ENCODE results near the gene WASF3.

DNA sequence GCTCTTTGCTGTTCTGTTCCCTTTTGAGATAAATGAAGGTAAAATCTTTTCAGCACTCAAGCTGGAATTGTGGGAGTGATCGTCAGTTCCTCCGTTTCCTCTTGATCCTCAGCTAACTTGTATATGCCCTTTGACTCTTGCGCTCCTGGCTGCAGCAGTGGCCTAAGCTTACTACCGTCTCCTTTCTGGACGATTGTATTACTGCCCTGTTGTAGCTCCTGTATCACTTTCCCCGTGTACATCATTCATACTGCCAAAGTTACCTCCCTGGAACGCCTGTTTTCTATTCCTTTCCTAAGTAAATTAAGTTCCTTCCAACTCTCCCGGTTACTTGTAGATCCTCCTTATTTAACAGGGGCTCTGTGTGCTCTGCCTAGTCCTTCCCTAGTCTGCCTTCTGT is 36.9 kb downstream of the WASF3 start:
- no peak for TF ChIP-seq EZH2phosphoT487 (IDR thresholded peaks at IDR 0.05; ENCODE audit: borderline replicate concordance, low read length)
- TF ChIP-seq, protein P1, sequence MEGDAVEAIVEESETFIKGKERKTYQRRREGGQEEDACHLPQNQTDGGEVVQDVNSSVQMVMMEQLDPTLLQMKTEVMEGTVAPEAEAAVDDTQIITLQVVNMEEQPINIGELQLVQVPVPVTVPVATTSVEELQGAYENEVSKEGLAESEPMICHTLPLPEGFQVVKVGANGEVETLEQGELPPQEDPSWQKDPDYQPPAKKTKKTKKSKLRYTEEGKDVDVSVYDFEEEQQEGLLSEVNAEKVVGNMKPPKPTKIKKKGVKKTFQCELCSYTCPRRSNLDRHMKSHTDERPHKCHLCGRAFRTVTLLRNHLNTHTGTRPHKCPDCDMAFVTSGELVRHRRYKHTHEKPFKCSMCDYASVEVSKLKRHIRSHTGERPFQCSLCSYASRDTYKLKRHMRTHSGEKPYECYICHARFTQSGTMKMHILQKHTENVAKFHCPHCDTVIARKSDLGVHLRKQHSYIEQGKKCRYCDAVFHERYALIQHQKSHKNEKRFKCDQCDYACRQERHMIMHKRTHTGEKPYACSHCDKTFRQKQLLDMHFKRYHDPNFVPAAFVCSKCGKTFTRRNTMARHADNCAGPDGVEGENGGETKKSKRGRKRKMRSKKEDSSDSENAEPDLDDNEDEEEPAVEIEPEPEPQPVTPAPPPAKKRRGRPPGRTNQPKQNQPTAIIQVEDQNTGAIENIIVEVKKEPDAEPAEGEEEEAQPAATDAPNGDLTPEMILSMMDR (IDR thresholded peaks at IDR 0.05; ENCODE audit: low read depth, low read length, poor library complexity, severe bottlenecking): no peak
